HEK293T (cell line): ENCODE data around the gene MAD1L1.

Experiments used
- ARNT ChIP-seq: fragments of 450-650 bp; IDR thresholded peaks from 2 replicates; pipeline ENCODE4 v1.6.1; 2017; ENCODE audit warnings: mild to moderate bottlenecking
- BHLHE40 ChIP-seq: fragments of 450-650 bp; IDR thresholded peaks from 2 replicates; pipeline ENCODE4 v1.6.1; 2016; ENCODE audit warnings: mild to moderate bottlenecking, moderate library complexity, borderline replicate concordance
- ELF4 ChIP-seq: fragments of 450-650 bp; IDR thresholded peaks from 2 replicates; pipeline ENCODE4 v1.6.1; 2017; ENCODE audit warnings: antibody characterized with exemption
- FOXK2 ChIP-seq: fragments of 450-650 bp; IDR thresholded peaks from 2 replicates; pipeline ENCODE4 v1.6.1; 2016; ENCODE audit warnings: mild to moderate bottlenecking
- FOXM1 ChIP-seq: fragments of 450-650 bp; IDR thresholded peaks from 2 replicates; pipeline ENCODE4 v1.6.1; 2017; ENCODE audit warnings: mild to moderate bottlenecking, borderline replicate concordance
- HDGF ChIP-seq: fragments of 450-650 bp; IDR thresholded peaks from 2 replicates; pipeline ENCODE4 v1.6.1; 2017; ENCODE audit warnings: antibody characterized with exemption, borderline replicate concordance
- L3MBTL2 ChIP-seq: fragments of 450-650 bp; conservative IDR thresholded peaks from 2 replicates; pipeline ENCODE4 v1.6.1; 2016; ENCODE audit warnings: mild to moderate bottlenecking
- LEF1 ChIP-seq: fragments of 450-650 bp; IDR thresholded peaks from 2 replicates; pipeline ENCODE4 v1.6.1; 2017; ENCODE audit warnings: mild to moderate bottlenecking, borderline replicate concordance
- SP1 ChIP-seq: fragments of 450-650 bp; IDR thresholded peaks from 2 replicates; pipeline ENCODE4 v1.6.1; 2017
- ZNF384 ChIP-seq: fragments of 450-650 bp; IDR thresholded peaks from 2 replicates; pipeline ENCODE4 v1.6.1; 2016

DNA sequence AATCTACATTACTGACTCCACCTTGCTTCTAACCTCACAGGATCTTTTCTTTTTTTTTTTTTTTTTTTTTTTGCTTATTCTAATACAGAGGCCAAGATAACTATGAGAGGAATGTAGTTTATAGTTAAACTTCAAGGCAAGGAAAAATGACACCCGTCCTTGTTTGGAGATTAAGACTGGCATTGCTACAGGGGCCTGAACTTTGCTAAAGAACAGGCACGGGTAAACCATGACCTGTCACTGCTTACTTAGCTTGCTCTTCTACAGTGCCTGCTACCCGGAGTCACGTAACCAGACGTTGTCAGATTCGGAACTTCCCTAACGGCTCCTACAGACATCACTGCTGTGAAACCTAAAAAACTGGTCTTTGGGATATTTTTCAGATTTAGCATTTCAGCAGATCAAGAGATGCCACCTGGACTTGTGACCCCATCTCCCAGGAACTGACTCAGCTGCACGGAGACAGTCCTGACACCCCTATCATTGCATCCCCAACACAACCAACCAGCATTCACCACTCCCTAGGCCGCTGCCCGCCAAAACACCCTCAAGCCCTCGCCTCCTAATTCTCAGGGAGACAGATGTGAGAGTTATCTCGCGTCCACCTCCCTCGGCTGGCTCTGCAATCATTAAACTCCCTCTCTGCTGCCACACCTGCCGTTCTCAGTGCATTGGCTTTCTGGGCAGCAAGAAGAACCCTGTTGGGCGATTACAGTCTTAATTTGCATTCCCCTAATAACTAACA, 27.5 kb downstream of the MAD1L1 start:
- TF ChIP-seq SP1 (no peak), ARNT (no peak), BHLHE40 (no peak), FOXK2 (no peak), FOXM1 (no peak), ELF4 (no peak), HDGF (no peak), LEF1 (no peak), ZNF384 (no peak), L3MBTL2 (no peak)
